Pons (tissue), 1 donor: ENCODE results near the gene CD47.
A peak's percentile ranks its signal among the peaks of the same experiment; 100 is the strongest.

Experiments
- DNase-seq: peaks from one replicate; pipeline ENCODE4 v3.0.0-alpha.2; 2016; ENCODE audit warnings: low spot score

CD47 gene

GRCh38 chr3:108091498-108092250, 843 bp upstream of the CD47 start:
- DNase-seq = no peak

GRCh38 chr3:108090049-108090700, 656 bp downstream of the CD47 start:
- DNase-seq = peak; percentile 59

DNA sequence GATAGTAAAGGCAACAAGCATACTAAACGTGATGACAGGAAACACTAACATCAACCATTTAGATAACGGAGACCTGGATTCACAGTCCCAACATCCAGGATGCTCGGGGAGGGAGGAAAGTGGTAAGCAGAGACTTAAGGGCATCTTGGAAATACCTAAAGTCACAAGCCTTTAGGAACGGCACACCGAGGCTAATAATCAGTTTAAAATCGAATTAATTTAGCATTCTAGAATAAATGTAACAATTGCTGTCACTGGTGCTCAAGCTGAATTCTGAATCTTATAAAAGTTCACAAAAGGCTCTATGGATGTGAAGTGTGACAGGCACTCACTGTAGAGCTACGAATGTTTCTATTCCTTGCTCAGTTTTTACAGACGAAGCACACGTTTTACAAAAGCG, 1.3 kb downstream of the CD47 start:
- peak; percentile 55 for DNase-seq

DNA sequence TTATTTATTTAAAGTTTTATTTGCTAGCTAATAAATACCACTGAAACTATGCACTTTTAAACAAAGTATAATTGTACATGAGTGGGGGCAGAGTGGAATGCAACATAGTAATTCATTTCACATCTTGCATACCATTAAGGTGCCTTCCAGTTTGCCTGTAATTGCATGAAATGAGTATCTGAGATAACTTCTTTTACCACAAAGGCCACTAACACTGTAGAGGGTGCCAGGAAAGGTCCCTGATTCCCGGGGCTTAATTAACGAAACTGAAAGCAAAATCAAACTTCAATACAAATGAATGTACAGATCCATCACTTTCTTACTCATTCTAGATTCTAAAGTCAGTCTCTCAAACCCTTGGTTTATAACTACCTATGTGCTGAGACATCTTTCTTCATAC, 2.1 kb downstream of the CD47 start:
- DNase-seq = peak; percentile 42

- peak; percentile 50 for DNase-seq
Measured at GRCh38 chr3:108088146-108088545, 2.7 kb downstream of the CD47 start.

- DNase-seq = no peak
Measured at GRCh38 chr3:108086653-108087052, 4.2 kb downstream of the CD47 start.

GRCh38 chr3:108085810-108086350, 5.0 kb downstream of the CD47 start:
- DNase-seq = no peak

GRCh38 chr3:108085370-108085769, 5.5 kb downstream of the CD47 start:
- DNase-seq = no peak

- no peak for DNase-seq
Measured at GRCh38 chr3:108079877-108080276, 11.0 kb downstream of the CD47 start.

- no peak for DNase-seq
Measured at GRCh38 chr3:108079043-108079442, 11.8 kb downstream of the CD47 start.

DNA sequence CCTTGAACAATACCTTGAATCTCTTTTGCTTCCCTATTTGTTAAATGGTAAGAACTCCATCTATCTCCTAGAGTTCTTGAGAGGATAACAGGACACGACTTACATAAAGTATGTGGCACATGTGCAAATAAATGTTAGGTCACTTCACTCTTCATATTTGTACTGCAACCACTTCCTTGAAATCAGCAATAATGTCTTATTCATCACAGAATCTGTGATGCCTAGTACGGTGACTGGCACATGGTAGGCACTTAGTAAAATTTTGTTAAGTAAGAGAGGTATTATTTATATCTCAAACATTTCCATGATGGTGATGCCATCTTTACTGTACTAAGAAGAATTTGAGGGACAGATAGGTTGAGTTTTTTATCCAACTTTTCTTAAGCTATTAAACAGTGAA, 14.3 kb downstream of the CD47 start:
- no peak for DNase-seq

GRCh38 chr3:108073764-108074431, 16.9 kb downstream of the CD47 start:
- no peak for DNase-seq

DNA sequence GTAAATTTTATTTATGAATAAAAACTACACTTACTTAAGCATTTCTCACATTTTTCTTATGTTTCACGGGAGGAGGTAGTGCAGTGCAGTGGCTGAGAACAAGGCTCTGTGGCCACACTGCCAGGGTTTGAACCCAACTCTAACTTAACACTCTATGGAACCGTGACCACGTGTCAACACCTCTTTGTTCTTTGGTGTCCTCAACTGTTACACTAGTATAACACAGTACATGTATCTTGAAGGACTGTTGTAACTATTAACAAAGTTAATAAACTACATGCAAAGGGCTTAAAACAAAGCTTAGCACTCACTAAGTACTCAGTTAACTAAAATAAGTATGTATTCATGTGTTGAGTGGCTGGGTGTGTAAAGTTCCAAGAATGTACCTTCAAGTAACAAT, 19.5 kb downstream of the CD47 start:
- no peak for DNase-seq

GRCh38 chr3:108070356-108070755, 20.5 kb downstream of the CD47 start:
- DNase-seq = no peak

- DNase-seq = no peak
Measured at GRCh38 chr3:108067768-108068167, 23.1 kb downstream of the CD47 start.

DNA sequence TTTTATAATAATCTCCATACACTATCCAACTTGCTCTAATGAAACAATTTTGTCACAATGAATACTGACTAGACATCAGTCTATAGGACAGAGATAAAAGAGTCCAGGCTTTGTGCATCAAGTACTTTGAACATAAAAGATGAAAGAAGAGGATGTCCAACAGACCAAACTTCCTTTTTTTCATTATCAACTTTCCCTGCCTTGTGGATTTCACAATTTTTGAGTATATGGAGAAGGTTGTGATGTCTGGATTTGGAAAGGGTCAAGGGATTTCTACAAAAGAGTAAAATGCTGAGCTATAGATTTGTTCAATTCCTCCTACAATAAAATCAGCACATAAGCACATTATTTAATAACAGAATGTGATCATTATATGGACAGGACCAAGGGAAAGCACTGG, 25.7 kb downstream of the CD47 start:
- DNase-seq = no peak

DNA sequence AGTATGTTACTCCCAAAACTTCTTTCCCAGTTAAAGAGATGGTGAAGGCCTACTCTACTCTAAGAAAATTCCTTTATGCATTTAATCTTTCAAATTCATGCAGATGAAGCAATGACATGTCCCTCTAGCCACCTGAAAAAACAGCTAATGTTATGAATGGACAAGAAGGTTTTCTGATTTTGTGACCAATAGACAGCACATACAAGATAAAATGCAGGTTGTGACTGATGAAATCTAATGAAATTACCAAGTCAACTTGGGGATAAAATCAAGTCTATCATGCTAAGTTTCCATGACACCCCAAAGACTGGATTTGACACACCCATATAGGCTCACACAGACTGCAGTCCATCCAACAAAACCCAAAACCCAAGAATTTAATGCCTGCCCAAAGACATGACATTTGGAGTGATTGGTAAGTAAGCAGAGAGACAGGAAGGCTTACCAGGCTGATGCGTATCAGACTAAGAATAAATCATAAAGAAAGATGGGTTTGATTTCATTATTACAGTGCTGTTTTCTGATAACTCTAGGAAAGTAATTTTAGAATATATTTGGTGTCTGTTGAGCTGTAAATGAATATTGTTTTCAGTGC, 26.4 kb downstream of the CD47 start:
- DNase-seq = no peak

DNA sequence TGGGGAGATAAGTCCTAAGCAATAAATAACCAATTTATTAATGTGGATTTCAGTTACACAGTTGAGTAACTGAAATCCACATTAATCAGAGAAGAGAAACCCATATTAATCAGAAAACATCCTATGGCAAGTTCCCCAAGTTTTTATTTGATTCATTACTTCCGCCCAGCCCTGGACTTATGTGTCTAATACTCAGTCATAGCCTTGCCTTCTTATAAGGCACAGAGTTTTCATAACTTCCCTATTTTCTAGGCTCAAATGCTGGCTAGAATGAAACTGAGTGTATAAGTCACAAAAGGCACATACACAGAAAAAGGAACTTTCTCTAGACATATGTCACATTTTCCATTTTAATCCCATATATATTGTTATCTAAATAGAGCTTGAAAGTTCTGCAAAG, 28.8 kb downstream of the CD47 start:
- peak; percentile 45 for DNase-seq

- DNase-seq = no peak
Measured at GRCh38 chr3:108060331-108060730, 30.5 kb downstream of the CD47 start.

GRCh38 chr3:108055931-108056330, 34.9 kb downstream of the CD47 start:
- DNase-seq = no peak

- no peak for DNase-seq
Measured at GRCh38 chr3:108054935-108055334, 35.9 kb downstream of the CD47 start.

GRCh38 chr3:108053483-108053882, 37.3 kb downstream of the CD47 start:
- DNase-seq = no peak

DNA sequence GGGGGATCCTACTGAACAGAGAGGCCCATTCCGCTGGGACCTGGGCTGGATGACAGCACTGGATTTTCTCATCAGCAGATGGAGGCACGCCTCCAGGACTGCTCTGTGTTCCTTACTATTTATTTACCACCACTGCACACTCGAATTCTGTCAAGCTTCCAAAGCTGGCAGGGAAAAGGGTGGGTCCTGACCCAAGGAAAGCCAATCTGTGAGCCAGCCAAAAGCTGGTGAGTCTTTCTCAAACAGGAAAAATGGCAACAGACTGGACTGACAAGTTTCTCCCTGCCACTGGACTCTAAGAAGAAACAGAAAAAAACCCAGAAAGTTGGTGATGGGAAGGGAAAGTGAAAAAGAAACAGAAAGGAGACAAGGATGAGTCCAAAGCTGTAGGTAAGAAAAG, 37.8 kb downstream of the CD47 start:
- DNase-seq = no peak
